ENCODE results near the gene CDK5RAP2.

DNA sequence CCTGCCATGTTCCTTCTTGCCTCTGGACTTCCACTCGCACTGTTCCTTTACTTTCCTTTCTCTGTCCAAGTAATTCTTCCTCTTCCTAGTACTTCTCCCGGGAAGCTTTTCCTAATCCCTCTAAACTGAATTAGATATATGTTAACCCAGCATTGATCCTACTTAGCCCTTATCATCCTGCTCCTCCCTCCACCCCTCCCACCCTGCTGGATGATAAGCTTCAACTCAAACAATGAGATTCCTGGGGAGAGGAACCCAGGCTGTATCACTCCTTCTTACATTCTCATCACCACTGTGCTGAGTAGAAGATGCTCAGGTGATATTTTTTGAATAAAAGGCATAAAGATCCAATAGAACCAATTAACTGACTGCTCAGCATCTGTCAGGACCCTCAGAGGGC, 45.7 kb downstream of the CDK5RAP2 start:
- no peak for TF ChIP-seq ZFX (IDR thresholded peaks at IDR 0.05)
- TF ChIP-seq, protein P1, sequence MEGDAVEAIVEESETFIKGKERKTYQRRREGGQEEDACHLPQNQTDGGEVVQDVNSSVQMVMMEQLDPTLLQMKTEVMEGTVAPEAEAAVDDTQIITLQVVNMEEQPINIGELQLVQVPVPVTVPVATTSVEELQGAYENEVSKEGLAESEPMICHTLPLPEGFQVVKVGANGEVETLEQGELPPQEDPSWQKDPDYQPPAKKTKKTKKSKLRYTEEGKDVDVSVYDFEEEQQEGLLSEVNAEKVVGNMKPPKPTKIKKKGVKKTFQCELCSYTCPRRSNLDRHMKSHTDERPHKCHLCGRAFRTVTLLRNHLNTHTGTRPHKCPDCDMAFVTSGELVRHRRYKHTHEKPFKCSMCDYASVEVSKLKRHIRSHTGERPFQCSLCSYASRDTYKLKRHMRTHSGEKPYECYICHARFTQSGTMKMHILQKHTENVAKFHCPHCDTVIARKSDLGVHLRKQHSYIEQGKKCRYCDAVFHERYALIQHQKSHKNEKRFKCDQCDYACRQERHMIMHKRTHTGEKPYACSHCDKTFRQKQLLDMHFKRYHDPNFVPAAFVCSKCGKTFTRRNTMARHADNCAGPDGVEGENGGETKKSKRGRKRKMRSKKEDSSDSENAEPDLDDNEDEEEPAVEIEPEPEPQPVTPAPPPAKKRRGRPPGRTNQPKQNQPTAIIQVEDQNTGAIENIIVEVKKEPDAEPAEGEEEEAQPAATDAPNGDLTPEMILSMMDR (conservative IDR thresholded peaks at IDR 0.05), result no peak

Data from C4-2B (cell line).